ENCODE measurements around the gene FBXO47.

The FBXO47 gene

GRCh38 chr17:38967290-38967738, at the start of gene FBXO47:
Gene FBXO47, minus strand, starts transcription at chr17:38967403. Its CDS starts 4,378 bp downstream, at chr17:38963025.
- peak; percentile 95 for DNase-seq (ENCODE audit: low spot score)

DNA sequence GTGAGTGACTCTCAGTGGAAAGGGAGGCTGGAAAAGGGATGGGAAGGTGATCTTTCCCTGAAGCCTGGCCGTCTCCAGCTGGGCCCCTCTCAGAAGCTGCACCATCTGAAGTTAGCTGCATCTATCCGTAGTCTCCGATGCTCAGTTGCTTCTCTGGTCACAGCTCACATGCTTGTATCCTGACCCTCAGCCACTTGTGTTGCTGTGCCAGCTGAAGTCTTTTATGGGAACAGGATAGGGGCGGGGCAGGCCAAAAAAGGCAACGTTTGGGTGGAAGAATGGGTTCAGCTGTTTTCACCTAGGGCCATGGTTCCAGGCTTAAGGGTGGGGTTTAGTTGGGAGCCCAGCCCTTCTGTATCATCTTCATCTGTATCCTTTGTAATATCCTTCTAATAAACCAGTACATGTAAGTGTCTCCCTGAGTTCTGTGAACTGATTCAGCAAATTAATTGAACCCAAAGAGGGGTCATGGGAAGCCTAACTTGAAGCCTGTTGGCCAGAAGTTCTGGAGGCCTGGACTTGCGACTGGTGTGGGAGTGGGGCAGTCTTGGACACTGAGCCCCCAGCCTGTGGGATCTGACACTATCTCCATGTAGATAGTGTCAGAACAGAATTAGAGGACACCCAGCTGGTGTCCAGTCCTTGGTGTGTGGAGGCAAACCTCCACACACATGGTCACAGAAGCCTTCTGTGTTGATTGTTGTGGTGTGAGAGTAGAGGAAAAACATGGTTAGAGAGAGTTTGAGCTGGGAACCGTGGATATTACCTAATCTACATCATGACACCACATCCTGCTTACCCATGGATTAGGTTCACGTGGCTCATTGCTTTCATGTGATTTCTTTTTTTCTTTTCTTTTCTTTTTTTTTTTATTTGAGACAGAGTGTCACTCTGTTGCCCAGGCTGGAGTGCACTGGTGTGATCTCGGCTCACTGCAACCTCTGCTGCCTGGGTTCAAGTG, 49.3 kb upstream of the FBXO47 start:
- DNase-seq (ENCODE audit: low spot score) = no peak

GRCh38 chr17:39015546-39015935, 48.3 kb upstream of the FBXO47 start:
- DNase-seq (ENCODE audit: low spot score) = no peak

GRCh38 chr17:39014795-39015545, 47.8 kb upstream of the FBXO47 start:
- DNase-seq (ENCODE audit: low spot score) = no peak

DNA sequence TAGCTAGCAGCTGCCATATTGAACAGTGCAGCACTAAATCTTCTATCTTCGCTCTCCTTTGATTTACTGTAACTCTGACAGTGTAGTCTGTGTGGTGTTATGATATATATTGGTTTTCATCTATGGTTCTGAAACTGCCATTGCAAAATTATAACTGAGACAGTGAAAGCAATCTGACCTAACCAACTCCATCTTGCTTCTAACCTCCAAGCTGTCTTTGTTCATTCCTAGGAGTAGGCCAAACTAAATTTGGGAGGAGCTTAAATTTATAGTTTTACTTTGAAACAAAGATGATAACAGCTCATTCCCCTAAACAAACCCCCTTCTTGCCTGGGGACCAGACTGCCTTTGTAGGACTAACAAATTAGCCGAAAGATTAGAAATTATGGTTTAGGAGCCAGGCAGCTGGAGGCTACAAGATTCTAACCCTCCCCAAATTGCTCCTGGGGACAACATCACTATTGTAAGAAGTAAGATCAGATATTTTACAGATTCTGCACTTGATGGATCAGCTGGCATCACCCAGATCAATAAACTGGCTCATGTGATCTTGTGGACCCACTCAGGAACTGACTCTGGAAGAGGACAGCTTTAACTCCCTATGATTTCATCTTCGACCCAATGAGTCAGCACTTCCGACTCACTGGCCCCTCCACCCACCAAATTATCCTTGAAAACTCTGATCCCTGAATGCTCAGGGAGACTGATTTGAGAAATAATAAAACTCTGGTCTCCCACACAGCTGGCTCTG, 47.0 kb upstream of the FBXO47 start:
- DNase-seq (ENCODE audit: low spot score) = no peak

- DNase-seq (ENCODE audit: low spot score) = no peak
Observed at GRCh38 chr17:39012725-39013124, 45.5 kb upstream of the FBXO47 start.

DNA sequence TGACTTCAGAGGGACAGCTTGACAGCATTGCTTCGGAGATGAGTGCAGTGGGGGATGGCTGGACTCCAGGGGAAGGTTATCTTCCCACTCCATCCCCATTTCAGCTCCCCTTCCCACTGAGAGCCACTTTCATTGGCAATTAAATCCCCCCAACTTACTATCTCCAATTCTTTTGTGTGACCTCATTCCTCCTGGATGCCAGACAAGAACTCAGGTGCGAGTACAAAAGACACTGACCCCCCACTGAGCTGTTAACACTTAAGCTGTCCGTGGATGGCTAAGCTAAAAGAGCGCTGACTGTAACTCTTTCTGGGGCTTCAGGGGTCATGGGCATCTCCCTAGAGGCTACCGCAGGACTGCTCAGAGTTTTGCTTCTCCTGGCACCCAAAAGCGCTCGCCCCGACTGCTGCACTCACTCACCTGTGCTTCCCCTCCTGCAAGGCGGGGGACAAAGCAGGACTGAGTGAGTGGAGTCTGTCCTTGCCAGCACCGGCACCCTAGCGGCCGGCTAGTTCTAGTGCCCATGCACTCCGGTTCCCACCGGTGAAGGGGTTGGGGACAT, 44.8 kb upstream of the FBXO47 start:
- DNase-seq (ENCODE audit: low spot score) = no peak

- DNase-seq (ENCODE audit: low spot score) = no peak
Observed at GRCh38 chr17:39009581-39010001, 42.4 kb upstream of the FBXO47 start.

GRCh38 chr17:39008633-39009032, 41.4 kb upstream of the FBXO47 start:
- DNase-seq (ENCODE audit: low spot score) = no peak

- DNase-seq (ENCODE audit: low spot score) = no peak
Observed at GRCh38 chr17:39002991-39003715, 36.0 kb upstream of the FBXO47 start.

DNA sequence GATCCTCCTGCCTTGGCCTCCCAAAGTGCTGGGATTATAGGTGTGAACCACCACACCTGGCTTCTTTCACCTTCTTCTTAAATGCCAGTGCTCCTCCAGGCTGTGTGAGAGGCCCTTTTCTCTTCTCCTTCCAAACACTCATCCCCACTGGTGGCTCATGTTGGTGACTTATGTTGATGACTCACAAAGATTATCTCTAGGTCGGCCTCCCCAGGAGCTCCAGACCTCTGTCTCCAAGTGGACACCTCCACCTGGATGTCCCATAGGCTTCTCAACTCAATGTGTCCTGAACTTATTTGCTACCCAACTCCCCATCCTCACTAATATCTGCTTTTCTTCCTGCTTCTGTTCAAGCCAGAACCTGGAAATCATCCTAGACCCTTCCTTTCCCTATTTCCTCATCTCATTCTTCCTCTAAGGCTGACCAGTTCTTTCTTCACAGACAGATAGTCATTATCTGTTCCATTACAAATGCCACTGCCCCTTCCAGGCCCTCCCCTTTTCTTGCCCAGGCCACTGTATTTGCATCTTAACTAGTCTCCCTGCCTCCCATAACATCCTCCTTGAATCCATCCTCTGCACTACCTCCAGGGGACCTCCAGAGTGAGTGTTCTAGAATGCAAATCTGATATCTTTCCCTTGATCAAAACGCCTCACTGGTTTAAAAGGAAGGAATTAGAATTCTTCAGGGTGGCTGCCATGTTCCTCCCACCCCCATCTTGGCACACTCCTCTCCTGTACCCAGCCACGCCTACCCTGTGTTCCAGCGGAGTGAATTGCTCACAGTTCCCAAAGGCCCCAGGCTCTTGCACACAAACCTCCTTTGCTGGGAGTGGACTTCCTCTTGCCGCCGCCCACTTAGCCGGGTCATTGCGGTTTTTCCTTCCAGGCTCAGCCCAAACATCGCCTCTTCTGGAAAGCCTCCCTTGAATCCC, 34.8 kb upstream of the FBXO47 start:
- DNase-seq (ENCODE audit: low spot score) = no peak

- no peak for DNase-seq (ENCODE audit: low spot score)
Observed at GRCh38 chr17:39000021-39000601, 32.9 kb upstream of the FBXO47 start.

GRCh38 chr17:38996660-38997337, 29.6 kb upstream of the FBXO47 start:
- DNase-seq (ENCODE audit: low spot score) = no peak

DNA sequence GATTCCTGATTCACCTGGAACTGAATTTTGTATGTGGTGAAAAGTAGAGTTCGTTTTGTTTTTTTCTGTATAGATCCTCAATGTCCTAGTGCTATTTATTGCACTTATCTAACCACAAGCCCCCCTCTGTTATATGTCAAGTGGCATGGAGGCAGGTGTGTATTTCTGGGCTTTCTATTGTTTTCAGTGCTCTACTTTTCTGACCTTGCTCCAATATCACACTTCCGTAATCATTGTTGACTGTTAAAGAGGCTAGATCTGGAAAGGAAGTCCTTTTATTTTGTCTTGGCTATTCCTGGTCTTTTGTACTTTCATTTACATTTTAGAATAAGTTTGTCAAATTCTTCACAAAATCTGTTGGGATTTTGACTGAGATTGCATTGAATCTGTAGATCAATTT, 26.8 kb upstream of the FBXO47 start:
- DNase-seq (ENCODE audit: low spot score) = no peak

GRCh38 chr17:38984666-38985065, 17.5 kb upstream of the FBXO47 start:
- DNase-seq (ENCODE audit: low spot score) = no peak

DNA sequence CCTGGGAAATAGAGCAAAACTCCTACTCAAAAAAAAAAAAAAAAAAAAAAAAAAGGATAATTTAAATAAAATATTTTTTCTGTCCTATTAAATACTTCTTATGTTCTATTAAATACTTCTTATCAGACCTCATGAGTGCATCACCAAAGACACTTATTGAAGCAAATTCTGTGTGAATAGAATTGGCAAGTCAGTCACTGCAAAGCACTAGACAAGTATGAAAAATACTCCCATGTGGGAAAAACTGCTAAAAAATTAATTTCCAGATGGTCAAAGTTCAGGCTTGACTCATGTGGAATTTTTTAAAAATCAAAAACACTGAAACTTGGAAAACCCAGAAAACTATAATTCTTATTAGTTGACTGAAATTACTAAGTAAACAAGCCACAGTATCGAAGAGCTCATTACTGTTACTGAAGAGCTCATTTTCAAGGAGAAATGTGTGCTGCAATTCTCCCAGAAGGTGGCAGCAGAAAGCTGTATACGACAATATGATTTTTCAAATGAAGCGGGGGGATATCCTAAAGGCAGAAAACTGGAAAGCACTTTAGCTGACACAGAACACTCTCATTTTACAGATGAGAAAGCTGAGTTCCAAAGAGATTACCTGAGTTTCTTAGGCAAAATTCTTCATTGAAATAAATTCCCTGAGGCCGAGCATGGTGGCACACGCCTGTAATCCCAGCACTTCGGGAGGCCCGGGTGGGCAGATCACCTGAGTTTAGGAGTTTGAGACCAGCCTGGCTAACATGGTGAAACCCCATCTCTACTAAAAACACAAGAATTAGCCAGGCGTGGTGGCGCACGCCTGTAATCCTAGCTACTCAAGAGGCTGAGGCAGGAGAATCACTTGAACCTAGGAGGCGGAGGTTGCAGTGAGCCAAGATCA, 15.9 kb upstream of the FBXO47 start:
- DNase-seq (ENCODE audit: low spot score) = peak; percentile 70

GRCh38 chr17:38981636-38982035, 14.4 kb upstream of the FBXO47 start:
- no peak for DNase-seq (ENCODE audit: low spot score)

Data from SW480 (cell line).